Panc1 (cell line): ENCODE data around the gene PTPN23. TPM values are rescaled to one million over a fixed set of nuclear protein-coding genes. Genes with fewer than 3 reads are reported as not detected.

Source experiments
- ATAC-seq: fragments of 200-7000 bp; cut with Tn5 transposase; 2 replicates; pipeline ENCODE4 v1.9.1; 2020; ENCODE audit warnings: mild to moderate bottlenecking, moderate library complexity
- BruUV-seq: library from RNA; stranded (reverse); fragments of 400-500 nt; replicated peaks from 2 replicates; lab custom pipeline; 2021; lab: Mats Ljungman, UMichigan
- CTCF ChIA-PET: fragments of 300-600 bp; sonication (Branson Sonifier 250); formaldehyde crosslinking; loops from one replicate; lab custom pipeline; 2022; ENCODE audit warnings: antibody characterized with exemption; lab: Charles Lee
- POLR2A ChIA-PET: fragments of 300-600 bp; sonication (Branson Sonifier 250); formaldehyde crosslinking; loops from one replicate; lab custom pipeline; 2022; ENCODE audit warnings: antibody characterized with exemption; lab: Charles Lee
- DNase-seq: peaks from one replicate; pipeline ENCODE4 v3.0.0-alpha.2; 2010; ENCODE audit warnings: low read depth, low spot score
- H3K27ac ChIP-seq: 2 replicates; pipeline ENCODE4 v1.5.1; 2011; ENCODE audit warnings: mild to moderate bottlenecking, low read length, inconsistent platforms
- H3K27me3 ChIP-seq: fragments of 200-500 bp; sonication (Bioruptor generic); 2 replicates; pipeline ENCODE4 v1.6.0; 2014; ENCODE audit warnings: low read length, inconsistent platforms; ENCODE audit not compliant: control insufficient read depth, insufficient read depth
- H3K36me3 ChIP-seq: fragments of 200-500 bp; sonication (Bioruptor generic); 2 replicates; pipeline ENCODE4 v1.5.1; 2014; ENCODE audit warnings: inconsistent platforms, mild to moderate bottlenecking, low read length, moderate library complexity; ENCODE audit not compliant: control insufficient read depth, insufficient read depth
- H3K4me1 ChIP-seq: 2 replicates; pipeline ENCODE4 v1.5.1; 2011; ENCODE audit warnings: inconsistent platforms, mild to moderate bottlenecking, low read length, moderate library complexity; ENCODE audit not compliant: control insufficient read depth, insufficient read depth
- H3K4me3 ChIP-seq, 2 experiments: 2 replicates each; pipeline ENCODE4 v1.5.1; 2011 to 2012; ENCODE audit warnings: low read depth in 2 of 2, low read length in 2 of 2, mild to moderate bottlenecking in 2 of 2, inconsistent platforms in 1 of 2, moderate library complexity in 1 of 2
- H3K9me3 ChIP-seq: fragments of 200-500 bp; sonication (Bioruptor generic); 2 replicates; pipeline ENCODE4 v1.5.1; 2014; ENCODE audit warnings: low read depth, mild to moderate bottlenecking, inconsistent platforms, low read length, moderate library complexity; ENCODE audit not compliant: control insufficient read depth, insufficient read depth
- CTCF ChIP-seq: fragments of 450-650 bp; IDR thresholded peaks from 2 replicates; pipeline ENCODE4 v1.5.1; 2017; ENCODE audit warnings: mild to moderate bottlenecking
- POLR2AphosphoS5 ChIP-seq: IDR thresholded peaks from 2 replicates; pipeline ENCODE4 v1.6.1; 2012; ENCODE audit warnings: mild to moderate bottlenecking, low read depth, low read length, moderate library complexity
- REST ChIP-seq, 2 experiments: IDR thresholded peaks; 2 replicates each; pipeline ENCODE4 v1.6.1; 2011 to 2012; ENCODE audit warnings: low read depth in 2 of 2, control low read depth in 1 of 2, low read length in 1 of 2, mild to moderate bottlenecking in 1 of 2, moderate library complexity in 1 of 2; ENCODE audit not compliant: insufficient read depth in 1 of 2
- SIN3A ChIP-seq: IDR thresholded peaks from 2 replicates; pipeline ENCODE4 v1.6.1; 2012; ENCODE audit warnings: low read depth, mild to moderate bottlenecking, low read length, moderate library complexity, borderline replicate concordance; ENCODE audit not compliant: insufficient read depth
- TCF7L2 ChIP-seq: IDR thresholded peaks from 2 replicates; pipeline ENCODE4 v1.6.1; 2011; ENCODE audit warnings: mild to moderate bottlenecking, low read depth, low read length, inconsistent platforms
- in situ Hi-C: cut with HindIII; loops from 2 replicates; pipeline ENCODE4 v1.10.0; 2016; ENCODE audit warnings: low sequenced_read_pairs, low pct_unique_long_range_greater_than_20kb
- intact Hi-C: fragments of 100-400 bp; cut with micrococcal nuclease; formaldehyde crosslinking; loops from one replicate; pipeline ENCODE4 v1.10.0; 2022; ENCODE audit not compliant: unreplicated experiment
- total RNA-seq: library from RNA; stranded (reverse); gene quantifications from one replicate; pipeline ENCODE4 v1.2.1, GENCODE V29; 2021; ENCODE audit not compliant: unreplicated experiment

The PTPN23 gene
- total RNA-seq, 1 experiment from 2014 or later: 35.7 TPM

GRCh38 chr3:47399016-47399415, 18.2 kb downstream of the PTPN23 start:
- ATAC-seq (no peak), DNase-seq (no peak)
- intact Hi-C loops: no loop called here
- no peaks in the 10 kb centered on the region for H3K9me3 ChIP-seq
- no TSS peak for BruUV-seq
- POLR2A ChIA-PET: no interaction called here
- H3K27ac ChIP-seq: no peak overlapping the region
- H3K4me3 ChIP-seq: no peak overlapping the region
- in situ Hi-C loops: no loop called here
- TF ChIP-seq CTCF (no peak), POLR2AphosphoS5 (no peak), TCF7L2 (no peak), REST (IDR thresholded peaks at IDR 0.05; ENCODE audit: insufficient read depth in 1 of 2, low read depth in 2 of 2, low read length in 1 of 2) (no peak), SIN3A (no peak)
- CTCF ChIA-PET: no interaction called here
- no peaks in the 10 kb centered on the region for H3K27me3 ChIP-seq
- no peaks in the 10 kb centered on the region for H3K36me3 ChIP-seq
- peaks cover 2% of the 10 kb centered on the region; the same call in 1 of the 2 replicates for H3K4me1 ChIP-seq

GRCh38 chr3:47399531-47400270, 18.9 kb downstream of the PTPN23 start:
- in situ Hi-C loops (no loop called here), intact Hi-C loops (no loop called here)
- Histone ChIP-seq H3K36me3 (no peaks in the 10 kb centered on the region), H3K27me3 (no peaks in the 10 kb centered on the region), H3K9me3 (no peaks in the 10 kb centered on the region), H3K4me1 (no peaks in the 10 kb centered on the region), H3K4me3 (no peak overlapping the region), H3K27ac (no peak overlapping the region)
- ATAC-seq (no peak), DNase-seq (no peak)
- BruUV-seq: no TSS peak
- ChIA-PET POLR2A (no interaction called here), CTCF (no interaction called here)
- no peak for TF ChIP-seq SIN3A
- TF ChIP-seq REST (IDR thresholded peaks at IDR 0.05; ENCODE audit: insufficient read depth in 1 of 2, low read depth in 2 of 2, low read length in 1 of 2): no peak
- TF ChIP-seq CTCF: no peak
- no peak for TF ChIP-seq TCF7L2
- no peak for TF ChIP-seq POLR2AphosphoS5
